ENCODE results near the gene BLTP3B.
A peak's percentile ranks its signal among the peaks of the same experiment; 100 is the strongest.

The BLTP3B gene

DNA sequence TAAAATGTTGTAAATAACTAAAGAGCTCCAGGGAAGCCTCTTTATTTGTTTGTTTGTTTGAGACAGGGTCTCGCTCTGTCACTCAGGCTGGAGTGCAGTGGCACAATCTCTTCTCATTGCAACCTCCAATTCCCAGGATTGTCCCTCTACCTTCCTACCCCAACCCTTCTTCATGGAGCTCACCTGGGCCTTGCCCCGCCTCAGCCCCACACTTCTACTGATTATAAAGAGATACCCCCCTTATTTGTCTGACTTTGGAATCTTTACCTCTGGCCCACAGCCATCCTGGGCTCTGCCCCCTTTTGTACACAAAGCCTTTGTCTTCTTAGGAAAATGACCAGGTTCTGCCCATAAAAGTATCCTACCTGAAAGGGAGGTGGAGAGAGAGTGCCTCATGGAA is 9.1 kb upstream of the BLTP3B start:
- TF ChIP-seq, protein P1, sequence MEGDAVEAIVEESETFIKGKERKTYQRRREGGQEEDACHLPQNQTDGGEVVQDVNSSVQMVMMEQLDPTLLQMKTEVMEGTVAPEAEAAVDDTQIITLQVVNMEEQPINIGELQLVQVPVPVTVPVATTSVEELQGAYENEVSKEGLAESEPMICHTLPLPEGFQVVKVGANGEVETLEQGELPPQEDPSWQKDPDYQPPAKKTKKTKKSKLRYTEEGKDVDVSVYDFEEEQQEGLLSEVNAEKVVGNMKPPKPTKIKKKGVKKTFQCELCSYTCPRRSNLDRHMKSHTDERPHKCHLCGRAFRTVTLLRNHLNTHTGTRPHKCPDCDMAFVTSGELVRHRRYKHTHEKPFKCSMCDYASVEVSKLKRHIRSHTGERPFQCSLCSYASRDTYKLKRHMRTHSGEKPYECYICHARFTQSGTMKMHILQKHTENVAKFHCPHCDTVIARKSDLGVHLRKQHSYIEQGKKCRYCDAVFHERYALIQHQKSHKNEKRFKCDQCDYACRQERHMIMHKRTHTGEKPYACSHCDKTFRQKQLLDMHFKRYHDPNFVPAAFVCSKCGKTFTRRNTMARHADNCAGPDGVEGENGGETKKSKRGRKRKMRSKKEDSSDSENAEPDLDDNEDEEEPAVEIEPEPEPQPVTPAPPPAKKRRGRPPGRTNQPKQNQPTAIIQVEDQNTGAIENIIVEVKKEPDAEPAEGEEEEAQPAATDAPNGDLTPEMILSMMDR (conservative IDR thresholded peaks at IDR 0.05; ENCODE audit: low read length), result no peak

DNA sequence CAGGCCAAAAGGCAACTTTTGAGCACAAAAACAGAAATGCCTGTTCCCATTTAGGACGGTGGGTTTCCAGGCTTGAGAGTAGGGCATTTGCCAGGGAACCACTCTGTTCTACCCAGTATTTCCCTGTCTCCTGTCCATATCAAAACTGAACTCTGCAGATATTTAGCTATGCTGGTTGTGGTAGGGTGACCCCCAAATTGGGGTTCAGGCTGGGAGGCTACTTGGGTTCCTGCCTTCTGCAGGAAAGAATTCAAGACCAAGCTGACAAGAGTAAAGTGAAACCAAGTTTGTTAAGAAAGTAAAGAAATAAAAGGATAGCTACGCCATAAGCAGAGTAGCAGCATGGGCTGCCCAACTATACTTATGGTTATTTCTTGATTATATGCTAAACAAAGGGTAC is 3.6 kb upstream of the BLTP3B start:
- no peak overlapping the region for H3K4me3 ChIP-seq (ENCODE audit: low read length)
- TF ChIP-seq, protein P1 (conservative IDR thresholded peaks at IDR 0.05; ENCODE audit: low read length), result no peak
- no peak for DNase-seq (ENCODE audit: low read depth)

More for the DNA sequence above, 9.1 kb upstream of the BLTP3B start:
- no peak for DNase-seq (ENCODE audit: low read depth)
- H3K4me3 ChIP-seq (ENCODE audit: low read length), result no peak overlapping the region

DNA sequence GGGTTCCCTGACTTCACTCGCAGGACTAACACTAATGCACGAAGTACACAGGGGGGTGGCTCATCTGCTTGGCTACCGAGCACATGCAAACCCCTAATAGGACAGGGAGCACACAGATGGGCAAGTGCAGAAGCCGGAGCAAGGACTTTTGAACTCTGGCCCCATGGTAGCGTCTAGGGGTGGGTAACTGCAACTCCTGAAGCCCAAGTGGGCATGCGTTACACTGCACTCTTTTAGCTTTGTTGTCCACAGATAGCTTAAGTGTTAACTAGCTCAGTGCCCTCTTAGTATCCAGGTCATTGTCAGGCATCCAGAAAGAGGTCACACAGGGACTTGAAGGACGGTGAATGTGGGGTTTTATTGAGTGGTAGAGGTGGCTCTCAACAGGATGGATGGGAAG is 3.0 kb upstream of the BLTP3B start:
- TF ChIP-seq, protein P1 (conservative IDR thresholded peaks at IDR 0.05; ENCODE audit: low read length), result no peak
- no peak overlapping the region for H3K4me3 ChIP-seq (ENCODE audit: low read length)
- no peak for DNase-seq (ENCODE audit: low read depth)

DNA sequence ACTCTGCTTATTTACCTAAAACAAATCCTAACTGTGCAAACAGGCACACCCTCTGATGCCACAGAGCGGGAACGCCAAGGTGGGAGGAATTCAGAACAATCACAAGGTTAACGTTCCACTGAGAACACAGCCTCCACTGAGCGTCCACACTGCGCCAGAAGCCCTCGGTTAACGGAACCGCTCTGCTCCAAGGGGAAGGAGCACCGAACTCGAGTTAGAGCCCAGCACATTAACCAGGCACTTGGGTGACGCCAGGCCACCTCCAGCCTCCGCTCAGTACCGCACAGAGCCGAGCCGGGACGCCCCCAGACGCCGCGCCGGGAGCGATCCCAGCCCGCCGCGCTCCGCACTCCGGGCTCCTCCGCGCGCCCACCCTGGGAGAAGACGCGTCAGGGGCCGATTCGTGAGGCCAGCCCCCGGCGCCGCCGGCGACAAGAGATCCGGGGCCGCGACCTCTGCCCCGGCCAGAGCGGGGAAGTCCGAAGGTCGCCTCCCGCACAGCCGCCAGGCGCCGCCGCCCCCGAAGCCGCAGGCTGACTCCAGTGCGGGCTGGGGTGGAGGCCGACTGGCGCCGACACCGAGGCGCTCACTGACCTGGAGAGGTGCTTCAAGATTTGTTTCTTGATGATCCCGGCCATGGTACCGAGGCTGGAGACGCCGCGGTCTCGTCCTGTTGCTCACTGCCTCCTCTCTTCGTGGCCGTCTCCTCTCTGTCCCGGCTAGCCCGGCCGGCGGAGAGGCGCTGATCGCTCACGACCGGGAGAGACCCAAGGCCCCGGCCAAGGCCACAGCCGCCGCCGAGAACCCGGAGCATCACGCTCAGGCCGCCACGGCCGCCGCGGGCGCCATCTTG is 450 bp downstream of the BLTP3B start:
- peak overlapping the region; percentile 95 for H3K4me3 ChIP-seq (ENCODE audit: low read length)
- peak; percentile 11 for DNase-seq (ENCODE audit: low read depth)
- TF ChIP-seq, protein P1 (conservative IDR thresholded peaks at IDR 0.05; ENCODE audit: low read length), result no peak

DNA sequence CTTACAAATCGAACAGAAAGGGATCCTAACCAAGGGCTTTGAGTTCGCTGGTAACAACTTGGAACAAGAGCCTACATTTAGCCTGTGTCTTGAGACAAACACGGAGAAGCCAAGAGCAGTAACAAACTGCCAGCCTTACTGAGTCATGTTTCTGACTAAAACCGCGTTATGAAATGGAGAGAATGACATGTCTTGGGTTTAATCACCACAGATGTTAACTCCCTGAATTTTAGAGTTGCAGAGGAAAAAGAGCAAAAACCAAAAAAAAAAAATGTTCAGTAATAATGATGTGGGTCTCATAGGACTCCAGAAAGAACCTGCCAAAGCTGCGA is 1.0 kb downstream of the BLTP3B start:
- peak; percentile 89 for DNase-seq (ENCODE audit: low read depth)
- TF ChIP-seq, protein P1 (conservative IDR thresholded peaks at IDR 0.05; ENCODE audit: low read length), result no peak
- H3K4me3 ChIP-seq (ENCODE audit: low read length), result peak overlapping the region; percentile 95

DNA sequence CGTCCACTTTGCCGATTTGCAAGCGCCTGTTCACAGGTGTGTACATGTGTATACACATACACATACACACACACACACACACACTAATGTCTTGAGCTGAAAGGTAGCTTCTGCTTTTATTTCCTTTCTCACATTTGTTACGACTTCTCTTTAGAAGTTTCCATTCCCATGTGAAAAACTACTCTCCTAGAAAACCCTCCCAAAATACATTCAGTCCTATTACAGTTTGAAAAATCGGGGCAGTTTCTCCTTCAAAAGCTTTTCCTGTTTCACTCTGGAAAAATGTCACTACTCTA is 3.9 kb downstream of the BLTP3B start:
- TF ChIP-seq, protein P1 (conservative IDR thresholded peaks at IDR 0.05; ENCODE audit: low read length), result no peak
- H3K4me3 ChIP-seq (ENCODE audit: low read length), result no peak overlapping the region

DNA sequence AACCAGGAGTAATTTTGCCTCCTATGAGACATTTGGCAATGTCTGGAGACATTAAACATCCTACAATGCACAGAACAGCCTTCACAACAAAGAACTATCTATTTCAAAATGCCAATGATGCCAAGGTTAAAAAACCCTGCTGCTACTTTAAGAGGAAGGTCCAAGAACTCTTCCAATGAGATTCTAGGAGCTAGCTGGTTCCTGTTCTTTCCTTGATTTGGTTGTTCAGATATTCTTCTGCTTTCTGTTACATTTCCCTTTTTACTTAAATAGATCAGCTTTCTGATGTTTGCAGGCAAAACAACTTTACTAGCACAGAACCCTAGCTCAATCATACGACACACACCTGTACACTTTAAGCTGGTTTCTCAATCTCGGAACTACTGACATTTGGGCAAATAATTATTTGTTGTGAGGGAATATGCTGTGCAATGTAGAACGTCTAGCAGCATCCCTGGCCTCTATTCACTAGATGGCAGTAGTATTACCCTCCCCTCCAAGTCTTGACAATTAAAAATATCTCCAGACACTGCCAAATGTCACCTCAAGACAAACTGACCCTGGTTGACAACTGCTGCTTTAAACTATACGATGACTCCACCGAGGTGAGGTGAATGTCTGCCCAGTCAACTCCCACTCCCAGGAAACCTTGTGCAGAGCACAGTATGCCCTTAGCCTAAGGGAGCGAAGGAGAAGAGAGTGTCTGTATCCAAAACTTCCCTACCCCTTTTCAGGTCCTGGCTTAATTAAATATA is 4.4 kb downstream of the BLTP3B start:
- TF ChIP-seq, protein P1 (conservative IDR thresholded peaks at IDR 0.05; ENCODE audit: low read length), result peak; percentile 51
- peak; percentile 18 for DNase-seq (ENCODE audit: low read depth)

More for the DNA sequence above, 3.9 kb downstream of the BLTP3B start:
- DNase-seq (ENCODE audit: low read depth), result no peak

More for the DNA sequence above, 4.4 kb downstream of the BLTP3B start:
- H3K4me3 ChIP-seq (ENCODE audit: low read length), result no peak overlapping the region

All from AG10803 (cell line).